ENCODE measurements around the gene ATM.
A peak's percentile ranks its signal among the peaks of the same experiment; 100 is the strongest.

ATM gene

DNA sequence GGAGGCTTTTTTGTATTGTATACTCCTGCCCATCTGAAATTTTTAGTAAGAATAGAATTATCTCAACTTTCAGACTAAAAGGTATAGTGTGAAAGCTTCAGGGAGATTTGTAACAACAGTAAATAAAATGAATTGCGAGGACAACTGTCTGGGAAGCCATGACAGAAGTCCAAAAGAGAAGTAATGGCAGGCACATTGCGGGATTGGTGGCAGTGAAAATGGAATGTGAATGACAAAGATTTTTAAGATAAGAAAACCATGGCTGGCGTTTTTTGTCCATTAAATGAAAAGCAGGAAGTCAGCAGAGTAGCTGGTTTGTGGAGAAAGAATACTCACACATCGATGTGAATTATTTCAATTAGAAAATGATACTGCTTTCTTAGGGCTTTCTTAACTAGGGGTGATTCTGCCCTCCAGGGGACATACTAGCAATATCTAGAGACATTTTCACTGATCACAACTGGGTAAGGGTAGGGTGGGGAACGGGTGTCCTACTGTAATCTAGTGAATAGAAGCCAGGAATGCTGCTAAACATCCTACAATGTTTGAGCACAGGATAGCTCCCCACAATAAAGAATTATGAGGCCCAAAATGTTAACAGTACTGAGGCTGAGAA lies 2.0 kb upstream of the ATM start:
- in situ Hi-C loops (cut with HindIII; ENCODE audit: low sequenced_read_pairs) = no loop called here
- no peak for DNase-seq (ENCODE audit: low read depth, low spot score)
- peak overlapping the region; percentile 75 for H3K4me3 ChIP-seq (ENCODE audit: low read depth, low read length)
- TF ChIP-seq, protein P1, sequence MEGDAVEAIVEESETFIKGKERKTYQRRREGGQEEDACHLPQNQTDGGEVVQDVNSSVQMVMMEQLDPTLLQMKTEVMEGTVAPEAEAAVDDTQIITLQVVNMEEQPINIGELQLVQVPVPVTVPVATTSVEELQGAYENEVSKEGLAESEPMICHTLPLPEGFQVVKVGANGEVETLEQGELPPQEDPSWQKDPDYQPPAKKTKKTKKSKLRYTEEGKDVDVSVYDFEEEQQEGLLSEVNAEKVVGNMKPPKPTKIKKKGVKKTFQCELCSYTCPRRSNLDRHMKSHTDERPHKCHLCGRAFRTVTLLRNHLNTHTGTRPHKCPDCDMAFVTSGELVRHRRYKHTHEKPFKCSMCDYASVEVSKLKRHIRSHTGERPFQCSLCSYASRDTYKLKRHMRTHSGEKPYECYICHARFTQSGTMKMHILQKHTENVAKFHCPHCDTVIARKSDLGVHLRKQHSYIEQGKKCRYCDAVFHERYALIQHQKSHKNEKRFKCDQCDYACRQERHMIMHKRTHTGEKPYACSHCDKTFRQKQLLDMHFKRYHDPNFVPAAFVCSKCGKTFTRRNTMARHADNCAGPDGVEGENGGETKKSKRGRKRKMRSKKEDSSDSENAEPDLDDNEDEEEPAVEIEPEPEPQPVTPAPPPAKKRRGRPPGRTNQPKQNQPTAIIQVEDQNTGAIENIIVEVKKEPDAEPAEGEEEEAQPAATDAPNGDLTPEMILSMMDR (IDR thresholded peaks at IDR 0.05; ENCODE audit: low read depth, low read length) = no peak

DNA sequence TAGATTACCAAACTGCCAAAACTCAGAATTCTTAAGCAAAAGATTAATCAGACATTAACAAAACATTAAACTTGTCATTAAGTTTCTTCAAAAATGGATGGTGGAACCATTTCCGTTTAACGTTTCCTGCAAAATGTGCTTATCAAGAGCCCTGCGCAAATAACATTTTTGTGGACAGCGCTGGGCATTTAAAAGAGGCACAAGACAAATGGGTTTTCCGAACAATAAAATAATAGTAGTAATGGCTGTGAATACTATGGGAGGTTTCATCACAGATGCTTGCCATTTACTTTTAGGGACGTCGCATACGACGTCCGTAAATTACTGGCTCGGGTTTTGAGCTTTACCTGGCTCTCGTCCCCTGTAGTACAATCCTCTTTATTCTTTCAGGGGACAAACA lies 1.5 kb upstream of the ATM start:
- peak; percentile 35 for DNase-seq (ENCODE audit: low read depth, low spot score)
- TF ChIP-seq, protein P1 (IDR thresholded peaks at IDR 0.05; ENCODE audit: low read depth, low read length) = no peak
- in situ Hi-C loops (cut with HindIII; ENCODE audit: low sequenced_read_pairs) = no loop called here
- H3K4me3 ChIP-seq (ENCODE audit: low read depth, low read length) = peak overlapping the region; percentile 75

DNA sequence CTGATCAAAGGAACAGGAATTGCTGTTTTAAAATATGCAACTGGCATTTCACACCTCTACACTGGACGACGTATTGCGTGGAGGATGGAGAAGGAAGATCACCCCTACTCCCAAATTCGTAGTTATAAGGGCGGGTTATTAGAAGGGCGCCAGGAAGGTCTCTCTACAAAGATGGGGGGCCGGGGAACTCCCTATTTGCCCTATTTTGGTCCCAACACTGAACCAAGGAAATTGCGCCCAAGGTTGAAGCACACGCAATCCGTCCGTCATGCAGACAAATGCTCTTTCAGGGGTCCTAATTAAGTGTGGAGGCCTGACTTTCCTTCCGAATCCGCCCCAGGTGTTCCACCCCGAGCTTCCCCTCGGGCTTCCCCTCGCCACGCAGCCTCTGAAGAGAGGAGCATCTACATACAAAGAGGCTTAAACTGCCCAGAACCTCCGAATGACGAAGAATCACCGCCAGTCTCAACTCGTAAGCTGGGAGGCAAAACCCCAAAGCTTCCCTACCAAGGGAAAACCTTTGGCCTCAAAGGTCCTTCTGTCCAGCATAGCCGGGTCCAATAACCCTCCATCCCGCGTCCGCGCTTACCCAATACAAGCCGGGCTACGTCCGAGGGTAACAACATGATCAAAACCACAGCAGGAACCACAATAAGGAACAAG lies 825 bp upstream of the ATM start:
- peak overlapping the region; percentile 75 for H3K4me3 ChIP-seq (ENCODE audit: low read depth, low read length)
- in situ Hi-C loops (cut with HindIII; ENCODE audit: low sequenced_read_pairs) = no loop called here
- DNase-seq (ENCODE audit: low read depth, low spot score) = peak; percentile 2
- TF ChIP-seq, protein P1 (IDR thresholded peaks at IDR 0.05; ENCODE audit: low read depth, low read length) = no peak

DNA sequence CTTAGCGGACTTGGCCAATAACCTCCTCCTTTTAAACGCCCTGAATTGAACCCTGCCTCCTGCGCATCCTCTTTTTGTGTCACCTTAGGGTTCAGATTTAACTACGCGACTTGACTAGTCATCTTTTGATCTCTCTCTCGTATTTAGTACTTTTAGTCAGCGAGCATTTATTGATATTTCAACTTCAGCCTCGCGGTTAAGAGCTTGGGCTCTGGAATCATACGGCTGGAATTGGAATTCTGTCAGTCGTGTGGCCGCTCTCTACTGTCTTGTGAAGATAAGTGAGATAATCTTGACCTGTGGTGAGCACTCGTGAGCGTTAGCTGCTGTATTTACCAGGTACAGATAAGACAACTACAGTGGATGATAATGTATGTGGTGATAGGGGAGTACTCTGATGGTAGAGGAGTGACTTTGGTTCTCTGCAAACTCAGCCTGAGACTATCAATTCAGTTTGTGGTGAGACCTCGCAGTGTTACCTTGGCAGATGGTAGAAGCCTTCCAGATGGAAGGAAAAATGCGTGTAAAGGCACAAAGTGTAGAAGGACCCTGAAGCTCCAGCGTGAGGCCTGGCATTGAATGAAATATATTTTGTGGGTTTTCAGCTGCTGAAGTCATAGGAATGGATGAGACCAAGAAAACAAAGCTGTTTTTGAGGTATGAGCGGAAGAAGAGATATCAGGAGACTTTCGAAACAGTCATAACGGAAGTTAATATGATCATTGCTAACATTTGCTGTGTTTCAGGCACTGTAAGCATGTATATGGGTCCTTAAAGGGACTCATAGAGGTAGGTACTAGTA lies 682 bp downstream of the ATM start:
- H3K4me3 ChIP-seq (ENCODE audit: low read depth, low read length) = peak overlapping the region; percentile 75
- TF ChIP-seq, protein P1 (IDR thresholded peaks at IDR 0.05; ENCODE audit: low read depth, low read length) = no peak
- peak; percentile 12 for DNase-seq (ENCODE audit: low read depth, low spot score)
- in situ Hi-C loops (cut with HindIII; ENCODE audit: low sequenced_read_pairs) = no loop called here

DNA sequence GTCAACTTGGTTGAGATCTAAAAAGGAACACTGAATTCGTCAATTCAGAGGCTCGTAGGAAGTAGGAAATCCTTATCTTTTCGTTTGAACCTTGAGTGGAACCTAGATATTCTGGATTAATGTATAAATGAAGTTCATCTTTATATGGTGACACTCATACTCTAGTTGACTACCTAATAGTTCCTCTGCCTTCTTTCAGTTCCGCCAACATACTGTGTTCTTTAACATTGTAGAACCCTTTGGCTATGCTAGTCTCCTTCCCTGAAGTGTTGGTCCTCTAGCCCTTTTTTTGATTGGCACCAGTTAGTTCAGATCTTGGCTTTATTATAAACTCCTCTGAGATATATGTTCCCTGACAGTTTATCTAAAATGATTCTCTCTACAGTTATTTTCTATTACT lies 1.5 kb downstream of the ATM start:
- H3K4me3 ChIP-seq (ENCODE audit: low read depth, low read length) = peak overlapping the region; percentile 75
- no peak for DNase-seq (ENCODE audit: low read depth, low spot score)
- in situ Hi-C loops (cut with HindIII; ENCODE audit: low sequenced_read_pairs) = no loop called here
- TF ChIP-seq, protein P1 (IDR thresholded peaks at IDR 0.05; ENCODE audit: low read depth, low read length) = no peak

DNA sequence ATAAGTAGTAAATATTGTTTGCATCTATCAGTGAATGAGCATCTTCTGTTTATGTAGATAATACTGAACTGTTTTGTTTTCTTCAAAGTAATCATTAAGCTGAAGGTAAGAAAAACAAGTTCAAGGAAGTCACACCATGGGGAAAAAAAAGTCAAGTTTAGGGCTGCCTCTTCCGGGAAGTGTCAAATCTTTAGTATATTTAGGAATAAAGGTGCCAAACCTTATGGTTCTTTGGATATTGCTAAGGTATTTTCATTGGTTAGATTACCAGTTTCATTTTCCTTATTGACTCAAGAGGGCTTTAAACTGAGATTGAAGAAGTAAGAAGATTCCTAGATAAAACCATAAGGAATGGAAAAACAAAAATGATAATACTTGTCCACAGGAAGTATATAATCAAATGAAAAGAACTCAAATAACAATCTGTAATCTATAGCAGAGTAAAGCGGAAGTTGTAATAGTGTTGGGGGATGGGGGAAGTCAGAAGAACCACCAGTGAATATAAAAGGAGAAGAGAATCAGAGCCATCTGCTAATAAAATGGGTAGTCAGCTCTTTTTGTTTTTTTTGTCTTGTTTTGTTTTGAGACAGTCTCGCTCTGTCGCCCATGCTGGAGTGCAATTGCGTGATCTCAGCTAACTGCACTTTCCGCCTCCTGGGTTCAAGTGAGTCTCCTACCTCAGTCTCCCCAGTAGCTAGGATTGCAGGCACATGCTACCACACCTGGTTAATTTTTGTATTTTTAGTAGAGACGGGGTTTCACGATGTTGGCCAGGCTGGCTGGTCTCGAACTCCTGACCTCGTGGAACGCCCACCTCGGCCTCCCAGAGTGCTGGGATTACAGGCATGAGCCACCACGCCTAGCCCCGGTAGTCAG lies 2.3 kb downstream of the ATM start:
- in situ Hi-C loops (cut with HindIII; ENCODE audit: low sequenced_read_pairs) = no loop called here
- no peak overlapping the region for H3K4me3 ChIP-seq (ENCODE audit: low read depth, low read length)
- DNase-seq (ENCODE audit: low read depth, low spot score) = no peak
- TF ChIP-seq, protein P1 (IDR thresholded peaks at IDR 0.05; ENCODE audit: low read depth, low read length) = no peak
